Mesendoderm (in vitro differentiated cells): Measurements from ENCODE around the gene AP1B1.
A peak's percentile ranks its signal among the peaks of the same experiment; 100 is the strongest.

Experiments used
- DNase-seq: peaks from one replicate; pipeline ENCODE4 v3.0.0; 2013
- H2AK5ac ChIP-seq: 2 replicates; pipeline ENCODE4 v1.6.1; 2013; ENCODE audit warnings: low read length, inconsistent platforms
- H2BK120ac ChIP-seq: 2 replicates; pipeline ENCODE4 v1.6.1; 2013; ENCODE audit warnings: low read depth, mild to moderate bottlenecking, low read length, moderate library complexity, mixed read lengths
- H2BK15ac ChIP-seq: replicated peaks from 2 replicates; pipeline ENCODE4 v1.6.1; 2013; ENCODE audit warnings: low read depth, mild to moderate bottlenecking, moderate library complexity
- H2BK5ac ChIP-seq: 2 replicates; pipeline ENCODE4 v1.6.1; 2013; ENCODE audit warnings: low read length, inconsistent platforms
- H3K18ac ChIP-seq: 2 replicates; pipeline ENCODE4 v1.6.1; 2013; ENCODE audit warnings: mild to moderate bottlenecking, low read length, mixed read lengths
- H3K23ac ChIP-seq: one replicate; pipeline ENCODE4 v1.6.1; 2013; ENCODE audit warnings: low read length
- H3K27ac ChIP-seq: 2 replicates; pipeline ENCODE4 v1.5.1; 2013; ENCODE audit warnings: low read depth, mild to moderate bottlenecking, inconsistent platforms, low read length, moderate library complexity
- H3K27me3 ChIP-seq: 2 replicates; pipeline ENCODE4 v1.6.1; 2013; ENCODE audit warnings: low read length, control low read depth, mild to moderate bottlenecking, inconsistent platforms; ENCODE audit not compliant: insufficient read depth, poor library complexity
- H3K36me3 ChIP-seq: 2 replicates; pipeline ENCODE4 v1.6.1; 2013; ENCODE audit warnings: low read length, inconsistent platforms; ENCODE audit not compliant: control insufficient read depth, insufficient read depth
- H3K4ac ChIP-seq: one replicate; pipeline ENCODE4 v1.6.1; 2013; ENCODE audit warnings: low read depth, mild to moderate bottlenecking, low read length, moderate library complexity
- H3K4me1 ChIP-seq: 2 replicates; pipeline ENCODE4 v1.6.1; 2013; ENCODE audit warnings: low read depth, low read length, inconsistent platforms; ENCODE audit not compliant: control insufficient read depth
- H3K4me2 ChIP-seq: 2 replicates; pipeline ENCODE4 v1.6.1; 2013; ENCODE audit warnings: low read length
- H3K4me3 ChIP-seq: 2 replicates; pipeline ENCODE4 v1.5.1; 2013; ENCODE audit warnings: mild to moderate bottlenecking, low read length
- H3K56ac ChIP-seq: one replicate; pipeline ENCODE4 v1.6.1; 2013; ENCODE audit warnings: low read length
- H3K79me1 ChIP-seq: 2 replicates; pipeline ENCODE4 v1.6.1; 2013; ENCODE audit warnings: low read length, inconsistent platforms
- H3K79me2 ChIP-seq: 2 replicates; pipeline ENCODE4 v1.6.1; 2013; ENCODE audit warnings: mild to moderate bottlenecking, low read length; ENCODE audit not compliant: control insufficient read depth, insufficient read depth
- H3K9ac ChIP-seq: 2 replicates; pipeline ENCODE4 v1.6.1; 2013; ENCODE audit warnings: low read length, inconsistent platforms
- H4K5ac ChIP-seq: one replicate; pipeline ENCODE4 v1.6.1; 2013; ENCODE audit warnings: low read length
- H4K8ac ChIP-seq: one replicate; pipeline ENCODE4 v1.6.1; 2013; ENCODE audit warnings: low read depth, mild to moderate bottlenecking, control low read depth, low read length, moderate library complexity
- WGBS: extraction: QIAGEN DNeasy Blood & Tissue Kit; methylation state at CpG from one replicate; pipeline ENCODE4 v1.1.7; 2013; ENCODE audit warnings: low lambda C conversion rate, missing lambda C conversion rate; ENCODE audit not compliant: insufficient coverage; ENCODE audit errors: extremely low coverage; 5-methylcytosine and 5-hydroxymethylcytosine counted together

AP1B1 gene

GRCh38 chr22:29301716-29302401 lies 86.5 kb downstream of the AP1B1 start:
- peaks cover 29% of the 10 kb centered on the region for H3K36me3 ChIP-seq
- peaks cover 3% of the 10 kb centered on the region for H3K79me1 ChIP-seq
- H3K9ac ChIP-seq = no peak overlapping the region
- no peak overlapping the region for H3K4me3 ChIP-seq
- no peak overlapping the region for H4K8ac ChIP-seq
- H2AK5ac ChIP-seq = no peak overlapping the region
- peak; percentile 5 for DNase-seq
- H2BK5ac ChIP-seq = no peak overlapping the region
- WGBS = no CpG with 5 or more reads among the region's 17 CpGs
- H2BK15ac ChIP-seq = no peak overlapping the region
- no peak overlapping the region for H3K4ac ChIP-seq
- no peak overlapping the region for H3K18ac ChIP-seq
- no peak overlapping the region for H3K27ac ChIP-seq
- H3K79me2 ChIP-seq = no peaks in the 10 kb centered on the region
- H4K5ac ChIP-seq = no peak overlapping the region
- H2BK120ac ChIP-seq = no peak overlapping the region
- no peak overlapping the region for H3K23ac ChIP-seq
- no peak overlapping the region for H3K56ac ChIP-seq
- no peaks in the 10 kb centered on the region for H3K27me3 ChIP-seq
- H3K4me1 ChIP-seq = peaks cover 2% of the 10 kb centered on the region
- no peak overlapping the region for H3K4me2 ChIP-seq

- H3K79me2 ChIP-seq = no peaks in the 10 kb centered on the region
- H3K27me3 ChIP-seq = no peaks in the 10 kb centered on the region
- no peak overlapping the region for H2AK5ac ChIP-seq
- H3K23ac ChIP-seq = no peak overlapping the region
- H3K4me1 ChIP-seq = peaks cover 2% of the 10 kb centered on the region
- no peak overlapping the region for H3K4me3 ChIP-seq
- no peak overlapping the region for H4K5ac ChIP-seq
- no peak overlapping the region for H3K9ac ChIP-seq
- no peak overlapping the region for H3K4ac ChIP-seq
- no peak overlapping the region for H4K8ac ChIP-seq
- no peak overlapping the region for H3K4me2 ChIP-seq
- no CpG with 5 or more reads among the region's 10 CpGs for WGBS
- H3K18ac ChIP-seq = no peak overlapping the region
- H2BK5ac ChIP-seq = no peak overlapping the region
- H3K27ac ChIP-seq = no peak overlapping the region
- no peak overlapping the region for H2BK120ac ChIP-seq
- peaks cover 6% of the 10 kb centered on the region for H3K79me1 ChIP-seq
- H3K36me3 ChIP-seq = peaks cover 36% of the 10 kb centered on the region
- H3K56ac ChIP-seq = no peak overlapping the region
- no peak overlapping the region for H2BK15ac ChIP-seq
- DNase-seq = peak; percentile 10
Observed at GRCh38 chr22:29300807-29301601, 87.4 kb downstream of the AP1B1 start.

- H3K27ac ChIP-seq = no peak overlapping the region
- H3K9ac ChIP-seq = no peak overlapping the region
- no CpG with 5 or more reads among the region's 4 CpGs for WGBS
- H2BK120ac ChIP-seq = no peak overlapping the region
- no peak overlapping the region for H2AK5ac ChIP-seq
- no peak overlapping the region for H3K4ac ChIP-seq
- no peaks in the 10 kb centered on the region for H3K4me1 ChIP-seq
- no peak overlapping the region for H2BK15ac ChIP-seq
- no peaks in the 10 kb centered on the region for H3K27me3 ChIP-seq
- H3K36me3 ChIP-seq = peaks cover 40% of the 10 kb centered on the region
- H4K8ac ChIP-seq = no peak overlapping the region
- H4K5ac ChIP-seq = no peak overlapping the region
- H3K4me3 ChIP-seq = no peak overlapping the region
- no peak overlapping the region for H3K23ac ChIP-seq
- no peaks in the 10 kb centered on the region for H3K79me2 ChIP-seq
- no peak overlapping the region for H2BK5ac ChIP-seq
- no peak overlapping the region for H3K56ac ChIP-seq
- H3K4me2 ChIP-seq = no peak overlapping the region
- no peak overlapping the region for H3K18ac ChIP-seq
- H3K79me1 ChIP-seq = peaks cover 9% of the 10 kb centered on the region
- DNase-seq = no peak
Observed at GRCh38 chr22:29300467-29300806, 87.9 kb downstream of the AP1B1 start.

- H3K4me1 ChIP-seq = no peaks in the 10 kb centered on the region
- no peaks in the 10 kb centered on the region for H3K27me3 ChIP-seq
- no peak overlapping the region for H2BK15ac ChIP-seq
- H4K8ac ChIP-seq = no peak overlapping the region
- H3K27ac ChIP-seq = no peak overlapping the region
- no peaks in the 10 kb centered on the region for H3K79me2 ChIP-seq
- peaks cover 40% of the 10 kb centered on the region for H3K36me3 ChIP-seq
- H3K4ac ChIP-seq = no peak overlapping the region
- H3K9ac ChIP-seq = no peak overlapping the region
- no CpG with 5 or more reads among the region's 19 CpGs for WGBS
- H2BK120ac ChIP-seq = no peak overlapping the region
- no peak overlapping the region for H3K56ac ChIP-seq
- H3K4me2 ChIP-seq = no peak overlapping the region
- no peak overlapping the region for H2BK5ac ChIP-seq
- H3K4me3 ChIP-seq = no peak overlapping the region
- DNase-seq = no peak
- no peak overlapping the region for H3K23ac ChIP-seq
- H2AK5ac ChIP-seq = no peak overlapping the region
- H4K5ac ChIP-seq = no peak overlapping the region
- H3K18ac ChIP-seq = no peak overlapping the region
- peaks cover 9% of the 10 kb centered on the region for H3K79me1 ChIP-seq
Observed at GRCh38 chr22:29299136-29299900, 89.1 kb downstream of the AP1B1 start.

- Histone ChIP-seq H2BK15ac (no peak overlapping the region), H3K4me3 (no peak overlapping the region), H3K23ac (no peak overlapping the region), H3K56ac (no peak overlapping the region), H2BK120ac (no peak overlapping the region), H4K8ac (no peak overlapping the region), H3K9ac (no peak overlapping the region), H3K4me1 (no peaks in the 10 kb centered on the region), H3K79me1 (peaks cover 9% of the 10 kb centered on the region), H3K18ac (no peak overlapping the region), H4K5ac (no peak overlapping the region), H3K36me3 (peaks cover 40% of the 10 kb centered on the region), H3K27ac (no peak overlapping the region), H3K4me2 (no peak overlapping the region), H2AK5ac (no peak overlapping the region), H3K27me3 (no peaks in the 10 kb centered on the region), H3K79me2 (no peaks in the 10 kb centered on the region), H3K4ac (no peak overlapping the region), H2BK5ac (no peak overlapping the region)
- no peak for DNase-seq
- no CpG with 5 or more reads among the region's 8 CpGs for WGBS
Observed at GRCh38 chr22:29298641-29299040, 89.7 kb downstream of the AP1B1 start.
